ENCODE results near the gene SPACA4. TPM values are rescaled to one million over a fixed set of nuclear protein-coding genes. Genes with fewer than 3 reads are reported as not detected.
A peak's percentile ranks its signal among the peaks of the same experiment; 100 is the strongest.

Gene SPACA4
- total and polyA plus RNA-seq, 7 experiments from 2014 or later = not detected

GRCh38 chr19:48634036-48634342 is 27.4 kb downstream of the SPACA4 start:
- Histone ChIP-seq H3K9me3 (ENCODE audit: control insufficient read depth in 2 of 3, low read length in 3 of 3) (no peaks in the 10 kb centered on the region), H3K27ac (ENCODE audit: low read depth, low read length) (peak overlapping the region; percentile 88), H3K27me3 (ENCODE audit: control insufficient read depth in 2 of 2, insufficient read depth in 2 of 2, low read length in 2 of 2) (no peaks in the 10 kb centered on the region), H3K4me3 (ENCODE audit: low read length) (peak overlapping the region; percentile 89), H3K4me1 (ENCODE audit: control insufficient read depth in 2 of 2, insufficient read depth in 2 of 2, low read length in 2 of 2) (peaks cover 30 to 40% of the 10 kb centered on the region in 2 donors), H3K36me3 (ENCODE audit: control insufficient read depth in 2 of 3, insufficient read depth in 3 of 3, low read length in 3 of 3) (peaks cover 4 to 59% (median 11%) of the 10 kb centered on the region in 3 experiments)
- Mint-ChIP-seq H3K36me3 (peaks cover 0 to 13% (median 8%) of the 10 kb centered on the region in 5 donors), H3K4me1 (peaks cover 13 to 48% (median 43%) of the 10 kb centered on the region in 7 donors), H3K27me3 (no peaks in the 10 kb centered on the region), H3K9me3 (peaks cover 0 to 9% (median 0%) of the 10 kb centered on the region in 11 donors), H3K4me3 (peak overlapping the region; percentile 82 to 100 (median 86)), H3K27ac (peak overlapping the region; percentile 84 to 97 (median 94))
- ChIA-PET CTCF (interaction anchor here (1.0 to 1.3 kb wide), 3 partner anchors 10 to 13 kb away, joined by 3 to 4 read pairs (median 3); no protein-coding TSS in a partner anchor), POLR2A (interaction anchor here (0.6 to 7.5 kb wide), 12 partner anchors 9 to 1503 kb away, joined by 3 to 73 read pairs (median 4); partner anchors contain the start of genes CA11, RPL18, SAE1 and SPHK2)
- no peak for DNase-seq
- intact Hi-C loops (cut with micrococcal nuclease) = loop anchor here (2.0 to 10.0 kb wide), 4 partner anchors 481 to 1241 kb away; partner anchors contain the start of genes C19orf73 (in 2 of the 2), PPFIA3 (in 2 of the 2), AKT1S1 (in 1 of the 2) and LIN7B (in 1 of the 2)
- ATAC-seq = no peak

GRCh38 chr19:48634424-48635262 is 28.1 kb downstream of the SPACA4 start:
- peak overlapping the region; percentile 82 to 100 (median 86) for H3K4me3 Mint-ChIP-seq
- POLR2A ChIA-PET = interaction anchor here (0.6 to 7.5 kb wide), 9 partner anchors 9 to 318 kb away, joined by 3 to 73 read pairs (median 6); partner anchors contain the start of genes CA11, RPL18 and SPHK2
- H3K27ac ChIP-seq (ENCODE audit: low read depth, low read length) = peak overlapping the region; percentile 88
- H3K4me3 ChIP-seq (ENCODE audit: low read length) = peak overlapping the region; percentile 89
- H3K27ac Mint-ChIP-seq = peak overlapping the region; percentile 84 to 97 (median 94)
- H3K27me3 Mint-ChIP-seq = no peaks in the 10 kb centered on the region
- ATAC-seq (peak; percentile 31), DNase-seq (peak; percentile 81 to 91 (median 88))
- intact Hi-C loops (cut with micrococcal nuclease) = loop anchor here (2.0 to 10.0 kb wide), 14 partner anchors 43 to 1522 kb away; partner anchors contain the start of genes C19orf73 (in 2 of the 2), CCDC9 (in 2 of the 2), PPFIA3 (in 2 of the 2) and PRMT1 (in 2 of the 2)
- H3K27me3 ChIP-seq (ENCODE audit: control insufficient read depth in 2 of 2, insufficient read depth in 2 of 2, low read length in 2 of 2) = no peaks in the 10 kb centered on the region
- H3K4me1 ChIP-seq (ENCODE audit: control insufficient read depth in 2 of 2, insufficient read depth in 2 of 2, low read length in 2 of 2) = peaks cover 33 to 43% of the 10 kb centered on the region in 2 donors
- H3K36me3 Mint-ChIP-seq = peaks cover 0 to 13% (median 8%) of the 10 kb centered on the region in 5 donors
- peaks cover 4 to 52% (median 11%) of the 10 kb centered on the region in 3 experiments for H3K36me3 ChIP-seq (ENCODE audit: control insufficient read depth in 2 of 3, insufficient read depth in 3 of 3, low read length in 3 of 3)
- H3K9me3 ChIP-seq (ENCODE audit: control insufficient read depth in 2 of 3, low read length in 3 of 3) = no peaks in the 10 kb centered on the region
- CTCF ChIA-PET = interaction anchor here (0.6 to 1.0 kb wide), 4 partner anchors 10 to 117 kb away, joined by 3 to 5 read pairs (median 4); no protein-coding TSS in a partner anchor
- peaks cover 0 to 10% (median 0%) of the 10 kb centered on the region in 11 donors for H3K9me3 Mint-ChIP-seq
- peaks cover 13 to 54% (median 47%) of the 10 kb centered on the region in 7 donors for H3K4me1 Mint-ChIP-seq

DNA sequence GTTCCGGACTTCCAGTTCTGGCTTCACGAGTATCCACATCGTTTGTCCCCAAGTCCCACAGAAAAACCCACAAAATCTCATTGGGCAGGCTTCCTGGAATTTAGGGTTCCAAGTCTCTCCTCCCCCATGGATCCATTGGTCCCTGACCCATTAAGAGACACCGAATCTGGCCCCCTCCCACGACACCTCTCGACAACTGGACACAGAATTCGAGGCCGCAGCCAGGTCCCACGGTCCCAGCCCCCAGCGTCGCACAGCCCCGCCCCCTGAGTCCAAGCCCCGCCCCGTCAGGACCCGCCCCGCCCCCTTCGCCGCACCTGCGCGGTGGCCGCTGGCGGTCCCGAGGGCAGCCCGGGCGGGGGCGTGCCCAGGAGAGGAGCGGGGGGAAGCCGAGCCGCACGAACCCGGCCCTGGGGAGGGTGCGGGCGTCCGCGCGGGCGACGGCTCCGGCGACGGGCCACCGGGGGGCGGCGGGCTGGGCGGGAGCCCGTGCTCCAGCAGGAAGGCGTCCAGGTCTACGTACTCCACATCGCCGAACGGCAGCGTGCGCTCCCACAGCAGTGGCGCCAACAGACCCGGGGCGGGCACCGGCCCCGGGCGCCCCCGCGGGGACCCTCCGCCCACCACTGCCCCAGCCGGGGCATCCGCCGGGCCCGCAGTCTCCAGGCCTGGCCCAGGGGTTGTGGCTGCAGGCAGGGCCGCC is 28.9 kb downstream of the SPACA4 start:
- H3K4me1 ChIP-seq (ENCODE audit: control insufficient read depth in 2 of 2, insufficient read depth in 2 of 2, low read length in 2 of 2) = peaks cover 33 to 43% of the 10 kb centered on the region in 2 donors
- peaks cover 0 to 9% (median 7%) of the 10 kb centered on the region in 5 donors for H3K36me3 Mint-ChIP-seq
- DNase-seq (peak; percentile 59 to 88 (median 70)), ATAC-seq (peak; percentile 18)
- peak overlapping the region; percentile 89 for H3K4me3 ChIP-seq (ENCODE audit: low read length)
- peaks cover 13 to 58% (median 50%) of the 10 kb centered on the region in 7 donors for H3K4me1 Mint-ChIP-seq
- peak overlapping the region; percentile 88 for H3K27ac ChIP-seq (ENCODE audit: low read depth, low read length)
- peaks cover 0 to 10% (median 0%) of the 10 kb centered on the region in 11 donors for H3K9me3 Mint-ChIP-seq
- peak overlapping the region; percentile 83 to 100 (median 98) for H3K4me3 Mint-ChIP-seq
- ChIA-PET CTCF (interaction anchor here (1.7 kb wide), 1 partner anchor 10 kb away, joined by 5 read pairs; the partner anchor contains the start of gene CA11), POLR2A (interaction anchor here (0.9 to 7.5 kb wide), 8 partner anchors 10 to 305 kb away, joined by 3 to 73 read pairs (median 26); partner anchors contain the start of genes CA11, RPL18 and SPHK2)
- H3K9me3 ChIP-seq (ENCODE audit: control insufficient read depth in 2 of 3, low read length in 3 of 3) = no peaks in the 10 kb centered on the region
- H3K36me3 ChIP-seq (ENCODE audit: control insufficient read depth in 2 of 3, insufficient read depth in 3 of 3, low read length in 3 of 3) = peaks cover 4 to 44% (median 11%) of the 10 kb centered on the region in 3 experiments
- H3K27me3 ChIP-seq (ENCODE audit: control insufficient read depth in 2 of 2, insufficient read depth in 2 of 2, low read length in 2 of 2) = no peaks in the 10 kb centered on the region
- peaks cover 0 to 3% (median 0%) of the 10 kb centered on the region in 5 donors for H3K27me3 Mint-ChIP-seq
- intact Hi-C loops (cut with micrococcal nuclease) = loop anchor here (2.0 to 10.0 kb wide), 14 partner anchors 42 to 1523 kb away; partner anchors contain the start of genes C19orf73 (in 2 of the 2), CCDC9 (in 2 of the 2), PPFIA3 (in 2 of the 2) and PRMT1 (in 2 of the 2)
- peak overlapping the region; percentile 84 to 100 (median 97) for H3K27ac Mint-ChIP-seq

DNA sequence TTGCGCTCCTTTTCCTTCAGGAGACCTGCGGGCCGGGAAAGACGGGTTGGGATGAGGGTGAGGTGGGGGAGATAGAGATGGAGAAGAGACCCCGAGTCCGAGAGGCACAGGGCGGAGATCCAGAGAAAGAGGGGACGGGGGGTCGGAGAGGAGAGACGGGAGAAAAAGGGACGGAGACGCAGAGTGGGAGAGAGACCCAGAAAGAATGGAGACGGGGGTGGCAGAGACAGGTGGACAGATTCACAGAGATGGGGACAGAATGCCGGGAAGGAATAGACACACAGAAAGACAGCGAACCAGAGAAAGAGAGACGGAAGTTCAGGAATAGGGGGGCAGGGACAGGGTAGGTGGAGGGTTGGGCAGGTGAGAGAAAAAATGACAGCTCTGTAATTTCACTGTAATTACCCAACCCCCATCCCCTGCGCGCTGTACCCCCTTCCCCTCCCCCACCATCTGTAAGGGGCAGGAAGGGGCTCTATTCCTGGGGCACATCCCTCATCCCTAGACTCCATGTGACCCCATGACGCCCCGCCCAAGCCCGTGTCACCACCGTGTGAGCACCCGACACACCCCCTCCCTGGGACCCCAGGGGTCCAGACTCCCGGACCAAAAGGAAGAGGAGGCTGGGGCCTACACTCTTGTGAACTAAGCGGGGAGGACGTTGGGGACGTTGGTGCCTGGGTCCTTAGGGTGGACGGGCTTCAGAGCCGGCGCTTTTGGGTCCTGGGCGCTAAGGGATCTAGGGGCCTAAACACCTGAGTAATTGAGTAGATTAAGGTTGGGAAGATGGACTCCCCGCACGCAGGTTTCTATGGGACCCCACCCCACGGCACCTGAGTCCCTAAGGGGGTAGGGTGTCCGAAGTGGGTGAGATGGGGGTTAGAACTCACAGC is 29.7 kb downstream of the SPACA4 start:
- Histone ChIP-seq H3K9me3 (ENCODE audit: control insufficient read depth in 2 of 3, low read length in 3 of 3) (no peaks in the 10 kb centered on the region), H3K27me3 (ENCODE audit: control insufficient read depth in 2 of 2, insufficient read depth in 2 of 2, low read length in 2 of 2) (no peaks in the 10 kb centered on the region), H3K36me3 (ENCODE audit: control insufficient read depth in 2 of 3, insufficient read depth in 3 of 3, low read length in 3 of 3) (peaks cover 4 to 36% (median 11%) of the 10 kb centered on the region in 3 experiments), H3K4me1 (ENCODE audit: control insufficient read depth in 2 of 2, insufficient read depth in 2 of 2, low read length in 2 of 2) (peaks cover 33 to 38% of the 10 kb centered on the region in 2 donors), H3K27ac (ENCODE audit: low read depth, low read length) (peak overlapping the region; percentile 88), H3K4me3 (ENCODE audit: low read length) (peak overlapping the region; percentile 89)
- Mint-ChIP-seq H3K9me3 (peaks cover 0 to 10% (median 0%) of the 10 kb centered on the region in 11 donors), H3K27ac (peak overlapping the region; percentile 81 to 100 (median 97)), H3K4me3 (peak overlapping the region; percentile 87 to 100 (median 98)), H3K27me3 (peaks cover 0 to 4% (median 0%) of the 10 kb centered on the region in 5 donors), H3K36me3 (peaks cover 0 to 8% (median 7%) of the 10 kb centered on the region in 5 donors), H3K4me1 (peaks cover 13 to 52% (median 45%) of the 10 kb centered on the region in 7 donors)
- POLR2A ChIA-PET = interaction anchor here (0.6 to 3.0 kb wide), 7 partner anchors 9 to 340 kb away, joined by 3 to 32 read pairs (median 4); partner anchors contain the start of genes CA11, EMP3, RPL18 and SPHK2
- ATAC-seq = no peak
- DNase-seq = peak in 3 of 9 donors; percentile 28 to 53 (median 34)
- CTCF ChIA-PET = interaction anchor here (1.7 kb wide), 1 partner anchor 9 kb away, joined by 5 read pairs; the partner anchor contains the start of gene CA11
- intact Hi-C loops (cut with micrococcal nuclease) = loop anchor here (2.0 to 10.0 kb wide), 18 partner anchors 41 to 1524 kb away; partner anchors contain the start of genes C19orf73 (in 2 of the 2), CCDC9 (in 2 of the 2), PPFIA3 (in 2 of the 2) and PRMT1 (in 2 of the 2)

Data from naive thymus-derived CD4-positive, alpha-beta T cell (primary cell).